Activated CD8-positive, alpha-beta T cell treated with anti-CD3 and anti-CD28 coated beads for 36 hours (primary cell): ENCODE measurements around the gene PPM1L. TPM values are rescaled to one million over a fixed set of nuclear protein-coding genes. Genes with fewer than 3 reads are reported as not detected.

Experiments
- ATAC-seq: fragments of 200-7000 bp; cut with Tn5 transposase; one replicate; pipeline ENCODE4 v1.10.0; 2021; ENCODE audit warnings: mild to moderate bottlenecking, moderate library complexity
- CTCF ChIA-PET: fragments of 350-600 bp; sonication (Branson Sonifier 250); formaldehyde crosslinking; loops from one replicate; lab custom pipeline; 2021; ENCODE audit warnings: antibody characterized with exemption; lab: Charles Lee
- POLR2A ChIA-PET: fragments of 350-600 bp; sonication (Branson Sonifier 250); formaldehyde crosslinking; loops from one replicate; lab custom pipeline; 2021; ENCODE audit warnings: antibody characterized with exemption; lab: Charles Lee
- DNase-seq: peaks from one replicate; pipeline ENCODE4 v3.0.0-alpha.2; 2020
- H3K27ac Mint-ChIP-seq: one replicate; pipeline ENCODE4 v1.8.0; 2021; ENCODE audit warnings: mild to moderate bottlenecking, mixed read lengths
- H3K27me3 Mint-ChIP-seq: one replicate; pipeline ENCODE4 v1.8.0; 2021; ENCODE audit warnings: mixed read lengths
- H3K36me3 Mint-ChIP-seq: one replicate; pipeline ENCODE4 v1.8.0; 2021; ENCODE audit warnings: low read depth, mixed read lengths
- H3K4me1 Mint-ChIP-seq: one replicate; pipeline ENCODE4 v1.8.0; 2021; ENCODE audit warnings: low read depth, mixed read lengths
- H3K4me3 Mint-ChIP-seq: one replicate; pipeline ENCODE4 v1.8.0; 2021; ENCODE audit warnings: mild to moderate bottlenecking, moderate library complexity, mixed read lengths
- H3K9me3 Mint-ChIP-seq: one replicate; pipeline ENCODE4 v1.8.0; 2021; ENCODE audit warnings: mixed read lengths
- CTCF ChIP-seq: fragments of 200-600 bp; IDR thresholded peaks from one replicate; pipeline ENCODE4 v1.8.0; 2022; ENCODE audit warnings: antibody characterized with exemption, mild to moderate bottlenecking
- intact Hi-C: fragments of 100-400 bp; cut with micrococcal nuclease; formaldehyde crosslinking; loops from one replicate; pipeline ENCODE4 v1.10.0; 2022
- total RNA-seq, 2 experiments: library from RNA; stranded (reverse); gene quantifications; one replicate each; pipeline ENCODE4 v1.2.3, GENCODE V29; 2021

The PPM1L gene
- total RNA-seq, 2 experiments from 2014 or later = 2.6 to 2.7 TPM

- Mint-ChIP-seq H3K4me1 (no peaks in the 10 kb centered on the region), H3K9me3 (no peaks in the 10 kb centered on the region), H3K27me3 (peaks cover 9% of the 10 kb centered on the region), H3K4me3 (no peak overlapping the region), H3K36me3 (no peaks in the 10 kb centered on the region), H3K27ac (no peak overlapping the region)
- TF ChIP-seq CTCF = no peak
- ATAC-seq (no peak), DNase-seq (no peak)
- CTCF ChIA-PET = interaction anchor here (1.0 kb wide), 1 partner anchor 8 kb away, joined by 3 read pairs; no protein-coding TSS in a partner anchor
- intact Hi-C loops = no loop called here
- POLR2A ChIA-PET = no interaction called here
Measured at GRCh38 chr3:160739079-160739478, 17.0 kb upstream of the PPM1L start.

GRCh38 chr3:160746976-160747375, 9.1 kb upstream of the PPM1L start:
- POLR2A ChIA-PET = no interaction called here
- Mint-ChIP-seq H3K27ac (no peak overlapping the region), H3K27me3 (peaks cover 19% of the 10 kb centered on the region), H3K4me3 (no peak overlapping the region), H3K36me3 (no peaks in the 10 kb centered on the region), H3K4me1 (no peaks in the 10 kb centered on the region), H3K9me3 (no peaks in the 10 kb centered on the region)
- ATAC-seq = no peak
- intact Hi-C loops = no loop called here
- CTCF ChIA-PET = interaction anchor here (0.7 kb wide), 1 partner anchor 33 kb away, joined by 3 read pairs; no protein-coding TSS in a partner anchor
- DNase-seq = no peak
- TF ChIP-seq CTCF = no peak

GRCh38 chr3:160747422-160747821, 8.6 kb upstream of the PPM1L start:
- CTCF ChIA-PET = no interaction called here
- H3K27me3 Mint-ChIP-seq = peaks cover 19% of the 10 kb centered on the region
- no peak overlapping the region for H3K4me3 Mint-ChIP-seq
- intact Hi-C loops = no loop called here
- H3K27ac Mint-ChIP-seq = no peak overlapping the region
- ATAC-seq = no peak
- POLR2A ChIA-PET = no interaction called here
- no peak for DNase-seq
- H3K9me3 Mint-ChIP-seq = no peaks in the 10 kb centered on the region
- TF ChIP-seq CTCF = no peak
- no peaks in the 10 kb centered on the region for H3K4me1 Mint-ChIP-seq
- no peaks in the 10 kb centered on the region for H3K36me3 Mint-ChIP-seq

- ATAC-seq (no peak), DNase-seq (no peak)
- intact Hi-C loops = no loop called here
- no peaks in the 10 kb centered on the region for H3K9me3 Mint-ChIP-seq
- no peak for TF ChIP-seq CTCF
- no peak overlapping the region for H3K27ac Mint-ChIP-seq
- CTCF ChIA-PET = no interaction called here
- H3K27me3 Mint-ChIP-seq = peaks cover 15% of the 10 kb centered on the region
- no peaks in the 10 kb centered on the region for H3K4me1 Mint-ChIP-seq
- H3K4me3 Mint-ChIP-seq = no peak overlapping the region
- no peaks in the 10 kb centered on the region for H3K36me3 Mint-ChIP-seq
- POLR2A ChIA-PET = no interaction called here
Measured at GRCh38 chr3:160748231-160748630, 7.8 kb upstream of the PPM1L start.

- peaks cover under 1% of the 10 kb centered on the region for H3K4me1 Mint-ChIP-seq
- no peak for TF ChIP-seq CTCF
- no peaks in the 10 kb centered on the region for H3K36me3 Mint-ChIP-seq
- no peak for DNase-seq
- H3K27me3 Mint-ChIP-seq = peaks cover 15% of the 10 kb centered on the region
- no peak for ATAC-seq
- H3K4me3 Mint-ChIP-seq = no peak overlapping the region
- no peak overlapping the region for H3K27ac Mint-ChIP-seq
- ChIA-PET POLR2A (no interaction called here), CTCF (no interaction called here)
- no peaks in the 10 kb centered on the region for H3K9me3 Mint-ChIP-seq
- intact Hi-C loops = no loop called here
Measured at GRCh38 chr3:160748787-160749186, 7.2 kb upstream of the PPM1L start.
